SU-DHL-6 (cell line): Measurements from ENCODE around the gene ZDHHC24.
A peak's percentile ranks its signal among the peaks of the same experiment; 100 is the strongest.

Experiments used
- H2AFZ ChIP-seq: fragments of 200-600 bp; sonication (generic); 2 replicates; pipeline ENCODE4 v1.6.1; 2014; ENCODE audit warnings: low read depth, mild to moderate bottlenecking, moderate library complexity, mixed read lengths, antibody characterized with exemption, low read length; ENCODE audit not compliant: severe bottlenecking
- H3F3A ChIP-seq: fragments of 200-600 bp; shearing (Covaris generic); 2 replicates; pipeline ENCODE4 v1.6.0; 2016; ENCODE audit warnings: antibody characterized with exemption, mild to moderate bottlenecking; ENCODE audit not compliant: insufficient read depth
- H3K27ac ChIP-seq: fragments of 200-600 bp; sonication (generic); 2 replicates; pipeline ENCODE4 v1.5.1; 2016; ENCODE audit warnings: low read depth, mild to moderate bottlenecking, low read length, moderate library complexity, mixed read lengths
- H3K27me3 ChIP-seq: fragments of 200-600 bp; sonication (generic), shearing (Covaris generic); 2 replicates; pipeline ENCODE4 v1.6.0; 2014; ENCODE audit warnings: mild to moderate bottlenecking, low read length
- H3K36me3 ChIP-seq: fragments of 200-600 bp; sonication (generic); 2 replicates; pipeline ENCODE4 v1.6.1; 2014; ENCODE audit warnings: mild to moderate bottlenecking, low read length, mixed read lengths
- H3K4me2 ChIP-seq: fragments of 300-600, 200-600 bp; shearing (Covaris generic), sonication (generic); 2 replicates; pipeline ENCODE4 v1.6.0; 2014; ENCODE audit warnings: low read length, low read depth, mild to moderate bottlenecking; ENCODE audit not compliant: poor library complexity, severe bottlenecking
- H3K4me3 ChIP-seq: fragments of 200-600 bp; sonication (generic); 2 replicates; pipeline ENCODE4 v1.5.1; 2014; ENCODE audit warnings: antibody characterized with exemption, low read length, mild to moderate bottlenecking, mixed read lengths; ENCODE audit not compliant: insufficient read depth, poor library complexity, severe bottlenecking
- H3K79me2 ChIP-seq: fragments of 200-600 bp; sonication (generic); 2 replicates; pipeline ENCODE4 v1.6.1; 2014; ENCODE audit warnings: mild to moderate bottlenecking, low read length, moderate library complexity; ENCODE audit not compliant: insufficient read depth
- H3K9ac ChIP-seq: fragments of 200-600 bp; sonication (generic); 2 replicates; pipeline ENCODE4 v1.7.0; 2014; ENCODE audit warnings: mild to moderate bottlenecking, low read length
- H3K9me2 ChIP-seq: fragments of 200-600 bp; sonication (generic); replicated peaks from 2 replicates; pipeline ENCODE4 v1.6.1; 2014; ENCODE audit warnings: low read length; ENCODE audit not compliant: insufficient read depth
- H3K9me3 ChIP-seq: fragments of 200-600 bp; sonication (generic); 2 replicates; pipeline ENCODE4 v1.6.1; 2014; ENCODE audit warnings: low read length, mixed read lengths; ENCODE audit not compliant: insufficient read depth
- H4K20me1 ChIP-seq: fragments of 200-600 bp; sonication (generic); 2 replicates; pipeline ENCODE4 v1.6.1; 2014; ENCODE audit warnings: low read depth, mild to moderate bottlenecking, antibody characterized with exemption, low read length, moderate library complexity, mixed read lengths
- EZH2phosphoT487 ChIP-seq: fragments of 200-600 bp; sonication (generic), shearing (Covaris generic); conservative IDR thresholded peaks from 2 replicates; pipeline ENCODE4 v1.6.1; 2018; ENCODE audit warnings: mild to moderate bottlenecking, antibody characterized with exemption, low read length, moderate library complexity, mixed read lengths
- TF ChIP-seq, protein P1 (sequence below): fragments of 200-600 bp; sonication (generic); IDR thresholded peaks from one replicate; pipeline ENCODE4 v1.5.1; 2017; ENCODE audit warnings: antibody characterized with exemption, mild to moderate bottlenecking, low read length, moderate library complexity; ENCODE audit not compliant: insufficient read depth, poor library complexity, severe bottlenecking

ZDHHC24 gene

DNA sequence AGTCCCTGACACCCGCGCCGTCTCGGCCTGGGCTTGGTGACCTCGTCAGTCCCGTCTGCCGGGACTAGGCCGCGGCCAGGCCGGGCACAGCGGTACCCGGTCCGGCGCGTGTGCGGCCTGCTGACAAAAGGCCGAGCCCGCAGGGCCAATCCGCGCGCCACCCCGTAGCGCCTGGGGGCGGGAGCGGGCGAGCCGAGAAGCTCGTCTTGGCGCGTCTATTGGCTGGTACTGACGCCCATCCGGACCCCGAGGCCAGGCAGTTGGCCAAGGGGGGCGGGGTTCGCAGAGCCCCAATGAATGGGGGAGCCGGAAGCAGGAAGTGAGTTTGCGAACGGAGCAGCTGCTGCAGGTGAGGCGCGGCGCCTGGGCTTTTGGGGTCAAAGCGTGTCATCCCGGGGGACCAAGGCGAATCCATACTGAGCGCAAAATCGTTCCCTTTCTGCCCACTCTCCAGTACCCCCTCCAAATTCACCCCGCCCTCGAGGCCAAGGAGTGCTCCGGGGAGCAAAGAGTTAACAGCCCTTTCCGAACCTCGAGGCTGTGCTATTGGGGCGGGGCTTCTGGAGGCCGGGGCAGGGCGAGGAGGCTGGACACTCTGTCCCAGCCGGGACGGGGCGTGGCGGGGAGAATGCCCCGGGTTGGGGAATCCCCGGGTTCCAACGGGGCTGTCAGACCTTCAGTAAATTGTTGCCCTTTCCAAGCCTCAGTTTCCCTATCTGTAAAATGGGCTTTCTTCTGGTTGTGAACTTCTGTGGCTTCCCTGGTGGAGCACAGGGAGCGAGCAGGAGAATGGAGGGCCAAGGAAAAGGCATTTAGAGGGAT lies 65.5 kb downstream of the ZDHHC24 start, which contains the start of gene DPP3:
Gene DPP3 (plus strand): TSS at position 318 of the 822 bp plus-strand sequence. CDS start 1,767 bp downstream, outside the sequence.
- Histone ChIP-seq H3K9ac (peak within 1 kb of the TSS; percentile 77), H2AFZ (peak within 1 kb of the TSS; percentile 49), H3F3A (no peaks in the 10 kb centered on the region), H3K36me3 (no peaks in the 10 kb centered on the region), H4K20me1 (no peaks in the 10 kb centered on the region), H3K9me2 (no peaks in the 10 kb centered on the region), H3K79me2 (0 out of 2 replicates have a peak, but pooled peaks cover 11% of the 10 kb centered on the region), H3K4me3 (peak within 1 kb of the TSS; percentile 85), H3K27ac (peak within 1 kb of the TSS; percentile 49), H3K9me3 (no peaks in the 10 kb centered on the region), H3K4me2 (peak within 1 kb of the TSS; percentile 94), H3K27me3 (no peaks in the 10 kb centered on the region)
- TF ChIP-seq EZH2phosphoT487 = no peak
- TF ChIP-seq, protein P1, sequence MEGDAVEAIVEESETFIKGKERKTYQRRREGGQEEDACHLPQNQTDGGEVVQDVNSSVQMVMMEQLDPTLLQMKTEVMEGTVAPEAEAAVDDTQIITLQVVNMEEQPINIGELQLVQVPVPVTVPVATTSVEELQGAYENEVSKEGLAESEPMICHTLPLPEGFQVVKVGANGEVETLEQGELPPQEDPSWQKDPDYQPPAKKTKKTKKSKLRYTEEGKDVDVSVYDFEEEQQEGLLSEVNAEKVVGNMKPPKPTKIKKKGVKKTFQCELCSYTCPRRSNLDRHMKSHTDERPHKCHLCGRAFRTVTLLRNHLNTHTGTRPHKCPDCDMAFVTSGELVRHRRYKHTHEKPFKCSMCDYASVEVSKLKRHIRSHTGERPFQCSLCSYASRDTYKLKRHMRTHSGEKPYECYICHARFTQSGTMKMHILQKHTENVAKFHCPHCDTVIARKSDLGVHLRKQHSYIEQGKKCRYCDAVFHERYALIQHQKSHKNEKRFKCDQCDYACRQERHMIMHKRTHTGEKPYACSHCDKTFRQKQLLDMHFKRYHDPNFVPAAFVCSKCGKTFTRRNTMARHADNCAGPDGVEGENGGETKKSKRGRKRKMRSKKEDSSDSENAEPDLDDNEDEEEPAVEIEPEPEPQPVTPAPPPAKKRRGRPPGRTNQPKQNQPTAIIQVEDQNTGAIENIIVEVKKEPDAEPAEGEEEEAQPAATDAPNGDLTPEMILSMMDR = no peak

DNA sequence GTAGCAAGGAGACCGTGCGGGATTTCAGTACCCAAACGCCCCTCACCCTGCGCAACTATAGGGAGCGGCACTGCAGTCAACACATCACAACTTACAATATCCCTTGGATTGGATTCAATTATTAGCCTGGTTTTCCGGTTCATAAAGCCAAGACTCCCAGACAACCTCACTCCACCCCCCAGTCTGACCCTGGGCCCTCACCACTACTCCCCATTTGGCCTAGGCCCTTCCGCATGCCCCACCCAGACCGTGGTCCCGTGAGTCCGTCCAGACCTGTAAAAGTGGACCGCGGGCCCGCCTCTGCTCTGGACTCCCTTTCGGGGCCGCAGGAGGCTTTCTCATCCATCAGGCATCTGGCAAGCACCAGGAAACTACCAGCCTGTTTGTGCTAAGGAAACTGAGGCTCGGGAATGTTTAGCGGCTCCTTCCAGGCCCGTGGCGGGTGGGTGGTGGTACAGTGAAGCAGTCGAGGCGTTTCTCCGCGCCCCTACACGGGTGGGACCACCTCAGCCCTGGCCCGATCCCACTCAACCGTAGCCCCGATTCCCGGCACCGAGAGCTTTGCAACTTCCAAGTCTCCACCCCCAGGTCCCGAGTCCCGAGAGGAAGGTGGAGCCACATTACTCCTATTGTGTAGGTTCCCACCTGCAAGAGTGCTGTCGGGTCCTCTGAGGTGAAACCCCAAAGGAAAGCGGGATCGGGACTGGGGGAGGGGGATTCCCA lies 66.3 kb downstream of the ZDHHC24 start:
- Histone ChIP-seq H4K20me1 (no peaks in the 10 kb centered on the region), H3K27ac (0 out of 2 replicates have a peak overlapping the region, but pooled peaks have one; percentile 5), H3K4me3 (peak overlapping the region; percentile 85), H3K9ac (peak overlapping the region; percentile 77), H3K9me2 (no peaks in the 10 kb centered on the region), H2AFZ (peak overlapping the region; percentile 49), H3K9me3 (no peaks in the 10 kb centered on the region), H3K4me2 (peak overlapping the region; percentile 75), H3F3A (no peaks in the 10 kb centered on the region), H3K27me3 (no peaks in the 10 kb centered on the region), H3K36me3 (no peaks in the 10 kb centered on the region), H3K79me2 (0 out of 2 replicates have a peak, but pooled peaks cover 11% of the 10 kb centered on the region)
- TF ChIP-seq EZH2phosphoT487 = no peak
- TF ChIP-seq, protein P1 = no peak

DNA sequence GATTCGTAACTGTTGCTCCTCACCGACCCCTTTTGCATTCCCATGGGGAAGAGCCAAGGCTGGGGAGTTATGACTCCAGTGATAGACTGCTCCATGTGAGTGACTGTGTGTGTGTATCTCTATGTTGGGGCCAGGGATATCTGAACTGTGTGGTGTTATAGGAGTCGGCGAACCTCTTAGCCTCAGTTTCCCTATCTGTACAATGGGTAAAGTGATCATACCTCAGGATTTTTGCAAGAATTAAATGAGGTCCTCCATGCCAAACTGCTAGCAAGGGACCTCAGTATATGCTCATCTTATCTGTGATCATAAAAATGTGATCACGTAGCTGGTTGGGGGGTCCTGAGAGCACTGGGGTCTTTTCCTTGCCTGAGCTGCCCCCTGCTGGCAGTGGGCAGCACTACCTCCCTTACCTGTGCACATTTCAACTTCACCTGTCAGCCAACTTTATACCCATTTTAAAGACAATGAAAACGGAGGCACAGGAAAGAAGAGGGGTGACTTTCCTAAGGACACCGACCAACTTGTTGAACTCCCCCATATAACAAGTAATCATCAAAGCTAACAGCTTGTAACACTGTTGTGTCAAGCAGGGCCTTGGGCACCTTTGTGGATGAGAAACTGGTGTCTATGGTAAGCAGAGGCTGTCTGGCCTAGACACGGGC lies 67.0 kb downstream of the ZDHHC24 start:
- peak overlapping the region; percentile 75 for H3K4me2 ChIP-seq
- no peaks in the 10 kb centered on the region for H3K9me3 ChIP-seq
- TF ChIP-seq, protein P1 = peak; percentile 95
- no peak for TF ChIP-seq EZH2phosphoT487
- H3K27ac ChIP-seq = no peak overlapping the region
- peak overlapping the region; percentile 85 for H3K4me3 ChIP-seq
- H3K79me2 ChIP-seq = 0 out of 2 replicates have a peak, but pooled peaks cover 11% of the 10 kb centered on the region
- H3K36me3 ChIP-seq = no peaks in the 10 kb centered on the region
- no peak overlapping the region for H2AFZ ChIP-seq
- no peaks in the 10 kb centered on the region for H3K9me2 ChIP-seq
- H3K9ac ChIP-seq = peak overlapping the region; percentile 77
- H3K27me3 ChIP-seq = no peaks in the 10 kb centered on the region
- H3F3A ChIP-seq = no peaks in the 10 kb centered on the region
- H4K20me1 ChIP-seq = no peaks in the 10 kb centered on the region
